AG04450 (cell line): ENCODE data around the gene HDHD5. TPM values are rescaled to one million over a fixed set of nuclear protein-coding genes. Genes with fewer than 3 reads are reported as not detected.

Experiments
- CTCF ChIA-PET: fragments of 300-600, 350-600 bp; formaldehyde crosslinking; extraction: SDS; loops from one replicate; lab custom pipeline; 2022; ENCODE audit warnings: antibody characterized with exemption, inconsistent platforms; lab: Charles Lee
- POLR2A ChIA-PET: fragments of 350-600 bp; formaldehyde crosslinking; extraction: SDS; loops from one replicate; lab custom pipeline; 2021; ENCODE audit warnings: antibody characterized with exemption, inconsistent platforms; lab: Yijun Ruan, JAX
- DNase-seq: peaks from one replicate; pipeline ENCODE4 v3.0.0-alpha.2; 2011; ENCODE audit warnings: low read depth, low spot score
- H3K27ac ChIP-seq: one replicate; pipeline ENCODE4 v1.5.1; 2012; ENCODE audit warnings: low read depth, low read length, control low read depth
- H3K27me3 ChIP-seq: one replicate; pipeline ENCODE4 v1.6.0; 2012; ENCODE audit warnings: low read length; ENCODE audit not compliant: control insufficient read depth, insufficient read depth
- H3K4me3 ChIP-seq: 2 replicates; pipeline ENCODE4 v1.5.1; 2011; ENCODE audit warnings: mild to moderate bottlenecking, low read depth, low read length, control low read depth
- H3K9me3 ChIP-seq: 2 replicates; pipeline ENCODE4 v1.5.1; 2012; ENCODE audit warnings: low read length; ENCODE audit not compliant: control insufficient read depth, insufficient read depth
- CTCF ChIP-seq: IDR thresholded peaks from 2 replicates; pipeline ENCODE4 v1.5.1; 2011; ENCODE audit warnings: low read depth, low read length, control low read depth, inconsistent platforms
- polyA plus RNA-seq: library from polyadenylated mRNA; depleted of rRNA; stranded (reverse); fragments of >200 nt; gene quantifications from 2 replicates; pipeline ENCODE4 v1.2.3, GENCODE V29; 2011

The HDHD5 gene
- polyA plus RNA-seq, 1 experiment, result 14.4 TPM

- no peaks in the 10 kb centered on the region for H3K27me3 ChIP-seq
- ChIA-PET CTCF (interaction anchor here (0.9 kb wide), 1 partner anchor 33 kb away, joined by 4 read pairs; no protein-coding TSS in a partner anchor), POLR2A (no interaction called here)
- no peaks in the 10 kb centered on the region for H3K9me3 ChIP-seq
- H3K27ac ChIP-seq, result no peak overlapping the region
- no peak for DNase-seq
- H3K4me3 ChIP-seq, result no peak overlapping the region
- TF ChIP-seq CTCF, result no peak
Observed at GRCh38 chr22:17107547-17107810, 51.6 kb downstream of the HDHD5 start.

GRCh38 chr22:17106785-17107546 lies 52.1 kb downstream of the HDHD5 start:
- no peak for DNase-seq
- ChIA-PET POLR2A (no interaction called here), CTCF (interaction anchor here (0.6 to 0.9 kb wide), 2 partner anchors 32 to 295 kb away, joined by 4 read pairs; no protein-coding TSS in a partner anchor)
- no peak for TF ChIP-seq CTCF
- no peaks in the 10 kb centered on the region for H3K27me3 ChIP-seq
- H3K27ac ChIP-seq, result no peak overlapping the region
- no peak overlapping the region for H3K4me3 ChIP-seq
- H3K9me3 ChIP-seq, result no peaks in the 10 kb centered on the region

GRCh38 chr22:17106161-17106784 lies 52.8 kb downstream of the HDHD5 start:
- no peaks in the 10 kb centered on the region for H3K27me3 ChIP-seq
- DNase-seq, result no peak
- no peak overlapping the region for H3K4me3 ChIP-seq
- ChIA-PET CTCF (interaction anchor here (0.5 to 0.9 kb wide), 3 partner anchors 18 to 296 kb away, joined by 4 read pairs; no protein-coding TSS in a partner anchor), POLR2A (no interaction called here)
- no peaks in the 10 kb centered on the region for H3K9me3 ChIP-seq
- no peak overlapping the region for H3K27ac ChIP-seq
- TF ChIP-seq CTCF, result no peak

GRCh38 chr22:17105143-17106129 lies 53.6 kb downstream of the HDHD5 start:
- ChIA-PET POLR2A (no interaction called here), CTCF (interaction anchor here (0.5 kb wide), 1 partner anchor 17 kb away, joined by 4 read pairs; no protein-coding TSS in a partner anchor)
- no peaks in the 10 kb centered on the region for H3K9me3 ChIP-seq
- H3K27ac ChIP-seq, result no peak overlapping the region
- H3K4me3 ChIP-seq, result no peak overlapping the region
- DNase-seq, result no peak
- H3K27me3 ChIP-seq, result no peaks in the 10 kb centered on the region
- no peak for TF ChIP-seq CTCF
